Activated T-helper 1 cell treated with anti-CD3 and anti-CD28 coated beads, Interleukin-2, amount 50 U/mL, for 16 hours (primary cell): ENCODE results near the gene TTC21A.

Source experiments
- DNase-seq, 2 donors: peaks; one replicate each; pipeline ENCODE4 v3.0.0-alpha.2; 2020; ENCODE audit warnings: low read depth in 1 of 2, low spot score in 1 of 2

TTC21A gene

DNA sequence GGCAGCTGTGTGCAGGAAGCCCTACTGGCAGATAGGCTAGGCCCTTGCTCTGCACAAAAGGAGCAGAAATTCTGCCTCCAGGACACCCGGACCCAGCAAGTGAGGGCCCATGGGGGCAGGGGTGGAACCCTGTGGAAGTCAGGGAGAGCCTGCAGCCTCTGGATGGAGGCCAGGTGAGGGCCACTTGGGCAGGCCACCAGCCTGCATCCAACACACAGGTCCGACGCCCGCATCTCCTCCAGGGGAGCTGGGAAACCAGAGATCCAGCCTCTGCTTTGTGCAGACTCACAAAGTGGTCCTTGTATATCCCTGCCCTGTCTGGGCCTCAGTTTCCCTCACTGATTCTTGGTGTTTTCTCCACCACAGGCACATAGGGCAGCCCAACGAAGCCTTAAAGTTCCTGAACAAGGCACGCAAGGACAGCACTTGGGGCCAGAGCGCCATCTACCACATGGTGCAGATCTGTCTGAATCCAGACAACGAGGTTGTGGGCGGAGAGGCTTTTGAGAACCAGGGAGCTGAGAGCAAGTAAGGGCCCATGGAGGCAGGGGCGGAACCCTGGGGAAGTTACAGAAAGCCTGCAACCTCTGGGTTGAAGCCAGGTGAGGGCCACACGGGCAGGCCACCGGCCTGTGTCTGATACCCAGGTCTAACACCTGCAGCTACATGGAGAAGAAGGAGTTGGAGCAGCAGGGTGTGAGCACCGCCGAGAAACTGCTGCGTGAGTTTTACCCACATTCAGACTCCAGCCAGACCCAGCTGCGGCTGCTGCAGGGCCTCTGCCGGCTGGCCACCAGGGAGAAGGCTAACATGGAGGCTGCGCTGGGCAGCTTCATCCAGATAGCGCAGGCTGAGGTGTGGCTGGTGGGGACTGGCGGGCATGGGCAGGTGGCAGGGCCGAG, 29.3 kb downstream of the TTC21A start:
- DNase-seq = no peak

DNA sequence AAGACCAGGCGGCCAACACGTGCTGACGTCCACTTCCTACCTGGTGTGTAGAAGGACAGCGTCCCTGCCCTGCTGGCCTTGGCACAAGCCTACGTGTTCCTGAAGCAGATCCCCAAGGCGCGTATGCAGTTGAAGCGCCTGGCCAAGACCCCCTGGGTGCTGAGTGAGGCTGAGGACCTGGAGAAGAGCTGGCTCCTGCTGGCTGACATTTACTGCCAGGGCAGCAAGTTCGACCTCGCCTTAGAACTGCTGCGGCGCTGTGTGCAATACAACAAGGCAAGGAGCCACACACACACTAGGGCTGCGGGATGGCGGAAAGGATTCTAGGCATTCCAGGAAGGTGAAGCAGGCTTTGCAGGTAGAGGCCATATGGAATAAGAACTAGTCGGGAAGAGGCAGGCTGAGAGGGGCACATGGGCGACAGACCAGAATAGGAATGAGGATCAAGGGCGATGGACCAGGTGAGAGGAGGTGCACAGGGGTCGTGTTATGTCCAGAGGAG, 30.0 kb downstream of the TTC21A start:
- no peak for DNase-seq

DNA sequence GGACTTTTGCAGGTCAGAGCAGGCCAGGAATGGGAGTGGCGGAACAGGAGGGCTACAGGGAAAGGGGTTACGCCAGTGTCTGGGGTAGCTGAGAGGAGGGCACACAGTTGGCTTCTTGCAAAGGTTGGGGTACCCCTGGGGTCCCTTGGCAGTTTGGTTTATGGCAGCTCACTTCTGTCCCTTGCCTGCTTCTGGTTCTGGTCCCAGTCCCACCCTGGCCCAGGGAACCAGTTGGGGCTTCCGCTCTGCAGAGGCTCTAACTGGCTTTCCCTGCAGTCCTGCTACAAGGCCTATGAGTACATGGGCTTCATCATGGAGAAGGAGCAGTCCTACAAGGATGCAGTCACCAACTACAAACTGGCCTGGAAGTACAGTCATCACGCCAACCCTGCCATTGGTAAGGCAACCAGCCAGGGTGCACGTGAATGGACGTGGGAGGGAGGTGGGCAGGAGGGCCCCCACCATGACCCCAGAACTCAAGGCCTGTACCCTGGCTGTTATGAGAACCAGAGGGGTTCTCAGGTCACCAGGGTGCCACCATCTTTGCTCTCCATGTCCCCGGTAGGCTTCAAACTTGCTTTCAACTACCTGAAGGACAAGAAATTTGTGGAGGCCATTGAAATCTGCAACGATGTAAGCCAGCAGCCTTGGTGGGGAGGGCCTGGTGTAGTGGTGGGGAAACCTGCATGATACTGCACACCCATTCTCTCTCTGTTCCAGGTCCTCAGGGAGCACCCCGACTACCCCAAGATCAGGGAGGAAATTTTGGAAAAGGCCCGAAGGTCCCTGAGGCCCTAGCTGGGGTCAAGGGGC, 30.7 kb downstream of the TTC21A start:
- DNase-seq = no peak

DNA sequence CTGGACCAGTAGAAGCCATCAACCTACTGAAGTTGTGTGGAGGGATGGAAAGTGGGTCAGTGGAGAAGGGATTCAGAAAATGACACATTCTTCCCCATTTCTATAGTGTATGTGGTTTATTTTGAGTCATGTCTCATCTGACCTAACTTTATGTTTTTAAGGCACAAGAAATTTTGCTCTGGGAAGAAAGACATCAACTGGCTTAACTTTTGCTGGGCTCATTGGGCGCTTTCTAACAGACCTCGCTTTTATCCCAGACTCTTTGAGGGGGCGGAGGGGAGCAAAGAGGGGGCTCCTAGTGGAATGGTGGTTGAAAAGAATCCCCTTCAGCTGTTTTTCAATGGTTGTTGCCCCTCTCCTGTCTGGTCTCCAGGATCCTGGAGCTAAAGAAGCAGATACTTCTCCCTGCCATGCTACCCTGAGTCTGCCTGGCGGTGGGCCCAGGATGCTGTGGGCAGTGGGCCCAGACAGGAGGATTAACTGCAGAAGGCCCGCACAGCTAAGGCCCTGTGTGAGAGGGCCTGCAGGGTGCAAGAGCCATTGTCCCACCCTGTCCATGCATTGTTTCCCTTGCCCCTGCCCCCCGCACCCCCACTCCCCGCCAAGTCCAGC, 31.4 kb downstream of the TTC21A start:
- no peak for DNase-seq

DNA sequence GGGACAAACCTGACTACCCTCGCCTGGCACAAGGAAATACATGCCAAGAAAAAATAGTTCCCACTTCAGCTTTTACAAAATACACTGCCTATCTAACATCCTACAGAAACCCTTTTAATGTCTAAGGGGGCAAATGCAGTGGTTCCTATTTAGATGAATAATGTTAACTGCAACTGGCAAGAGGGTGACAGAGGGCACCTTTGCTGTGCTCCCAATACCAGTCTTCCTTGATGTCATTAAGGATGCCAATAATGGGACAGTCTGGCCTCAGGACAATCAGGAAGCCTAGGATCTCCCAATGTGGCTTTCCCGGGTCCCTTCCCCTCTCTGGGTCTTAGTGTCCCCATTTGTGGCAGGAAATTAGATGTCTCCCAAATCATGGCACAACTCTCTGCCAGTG, 32.0 kb downstream of the TTC21A start:
- no peak for DNase-seq

DNA sequence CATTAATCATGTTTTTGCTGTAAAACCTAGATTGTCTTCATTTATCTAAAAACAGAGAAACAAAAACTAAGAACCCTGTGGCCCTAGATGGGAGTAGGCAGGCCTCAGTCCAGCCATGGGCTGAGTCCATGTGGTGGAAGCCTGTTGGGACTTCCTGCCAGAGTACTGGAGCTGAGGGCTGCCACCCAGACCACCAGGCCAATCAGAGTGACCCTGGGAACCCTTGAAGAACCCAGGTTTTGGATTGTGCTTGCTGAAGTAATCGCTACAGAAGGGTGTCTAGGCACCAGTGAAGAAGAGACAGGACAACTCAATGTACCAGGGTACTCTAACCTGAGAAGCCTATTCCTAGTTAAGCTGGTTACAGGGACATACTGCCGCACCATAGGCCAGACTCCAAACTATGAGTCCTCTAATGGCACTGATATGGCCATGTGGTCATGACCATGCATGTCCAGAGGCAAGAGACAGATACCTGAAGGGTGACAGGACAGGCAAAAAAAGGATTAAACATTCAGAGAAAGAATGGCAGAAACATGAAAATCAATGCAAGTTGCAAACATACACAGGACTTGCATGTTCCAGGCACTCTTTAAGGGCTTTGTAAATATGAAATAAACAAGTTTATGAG, 33.0 kb downstream of the TTC21A start:
- no peak for DNase-seq

DNA sequence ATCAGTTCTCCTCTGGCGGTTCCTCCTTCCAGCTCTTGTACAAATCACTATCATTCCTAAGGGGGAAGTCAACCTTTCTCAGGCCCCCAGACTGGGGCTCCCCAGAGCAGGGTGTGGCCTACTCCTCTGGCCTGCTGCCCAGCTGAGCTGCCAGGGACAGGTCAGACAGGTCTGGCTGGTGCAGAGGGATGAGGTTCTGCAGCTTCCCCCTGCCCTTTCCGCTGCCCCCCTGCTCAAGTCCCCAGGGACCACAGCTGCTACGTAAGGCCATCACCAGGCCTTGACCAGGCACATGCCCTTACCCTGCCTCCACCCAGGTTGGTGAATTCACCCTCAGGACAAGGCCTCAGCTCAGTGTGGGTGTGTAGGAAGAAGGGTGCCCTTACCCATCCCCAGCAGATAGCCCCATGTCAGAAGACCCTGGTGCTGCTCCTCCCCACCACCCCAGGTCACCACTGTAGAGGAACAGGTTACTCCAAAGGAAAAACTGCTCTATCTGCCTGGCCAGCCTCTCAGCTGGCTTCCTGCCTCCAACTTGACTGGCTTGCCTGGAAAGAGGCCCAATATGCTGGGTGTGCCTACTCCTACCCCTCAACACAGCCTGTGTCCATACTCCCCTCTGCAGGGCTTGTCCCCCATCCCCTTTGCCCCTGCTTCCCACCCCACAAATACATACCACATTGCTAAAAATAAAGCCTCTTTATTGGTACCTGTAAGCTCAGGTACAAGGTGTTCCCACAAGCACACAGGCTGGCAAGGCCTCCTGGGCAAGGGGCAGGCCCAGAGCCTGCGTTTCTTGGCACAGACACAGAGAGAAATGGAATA, 33.9 kb downstream of the TTC21A start:
- DNase-seq = no peak

DNA sequence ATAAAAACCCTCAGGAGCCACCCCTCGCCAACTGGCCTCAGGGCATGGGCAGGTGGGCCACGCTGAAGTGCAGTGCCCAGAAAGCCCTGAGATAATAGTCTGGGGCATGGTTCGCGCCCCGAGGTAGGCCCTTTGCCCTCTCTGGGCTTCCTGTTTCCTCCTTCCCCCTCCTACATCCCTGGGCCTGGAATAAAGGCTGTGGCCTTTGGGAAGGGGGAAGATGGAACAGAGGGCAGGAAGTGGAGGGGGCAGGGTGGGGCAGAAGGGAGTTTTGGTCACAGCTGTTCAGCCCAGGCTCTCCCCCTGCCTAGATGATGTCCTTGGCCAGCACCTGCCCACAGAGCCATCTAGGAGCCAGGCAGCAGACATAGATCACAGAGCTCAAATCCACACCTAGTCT, 34.6 kb downstream of the TTC21A start:
- no peak for DNase-seq

DNA sequence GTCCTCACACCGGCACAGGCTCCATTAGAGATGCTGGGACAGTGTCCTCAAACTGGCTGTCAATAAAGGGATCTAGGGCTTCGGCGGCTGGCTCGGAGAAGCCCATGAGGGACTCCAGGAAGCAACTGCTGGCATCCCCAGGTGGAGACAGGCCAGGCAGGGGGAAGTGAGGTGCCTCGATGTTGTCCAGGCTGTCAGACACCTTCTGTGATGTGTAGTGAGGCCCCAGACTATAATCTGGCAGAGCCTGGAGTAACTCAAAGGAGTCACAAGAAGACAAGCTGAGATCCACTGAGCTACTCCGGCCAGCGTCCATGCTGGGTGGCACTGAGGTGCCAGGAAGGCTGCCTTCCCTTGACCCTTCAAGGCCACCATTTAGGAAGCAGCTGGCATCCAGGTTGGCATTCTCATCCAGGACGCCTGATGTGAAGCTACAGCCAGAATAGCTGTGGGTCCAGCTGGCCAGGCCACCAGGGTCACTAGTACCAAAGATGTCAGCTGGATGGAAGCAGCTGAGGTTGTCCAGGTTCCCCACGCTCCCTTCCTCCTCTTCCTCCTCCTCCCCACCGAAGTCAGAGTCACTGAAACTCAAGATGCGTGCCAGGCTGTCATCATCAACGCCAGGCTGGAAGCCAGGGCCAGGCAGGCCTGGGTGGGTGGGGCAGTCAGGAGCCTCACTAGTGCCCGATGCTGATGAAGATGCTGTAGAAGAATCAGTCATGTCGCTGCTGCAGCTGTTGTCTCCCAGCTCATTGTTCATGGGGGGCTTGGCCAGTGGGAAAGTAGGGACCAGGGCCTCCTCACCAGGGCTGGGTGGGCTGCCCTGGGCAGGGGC, 35.8 kb downstream of the TTC21A start:
- DNase-seq = no peak

DNA sequence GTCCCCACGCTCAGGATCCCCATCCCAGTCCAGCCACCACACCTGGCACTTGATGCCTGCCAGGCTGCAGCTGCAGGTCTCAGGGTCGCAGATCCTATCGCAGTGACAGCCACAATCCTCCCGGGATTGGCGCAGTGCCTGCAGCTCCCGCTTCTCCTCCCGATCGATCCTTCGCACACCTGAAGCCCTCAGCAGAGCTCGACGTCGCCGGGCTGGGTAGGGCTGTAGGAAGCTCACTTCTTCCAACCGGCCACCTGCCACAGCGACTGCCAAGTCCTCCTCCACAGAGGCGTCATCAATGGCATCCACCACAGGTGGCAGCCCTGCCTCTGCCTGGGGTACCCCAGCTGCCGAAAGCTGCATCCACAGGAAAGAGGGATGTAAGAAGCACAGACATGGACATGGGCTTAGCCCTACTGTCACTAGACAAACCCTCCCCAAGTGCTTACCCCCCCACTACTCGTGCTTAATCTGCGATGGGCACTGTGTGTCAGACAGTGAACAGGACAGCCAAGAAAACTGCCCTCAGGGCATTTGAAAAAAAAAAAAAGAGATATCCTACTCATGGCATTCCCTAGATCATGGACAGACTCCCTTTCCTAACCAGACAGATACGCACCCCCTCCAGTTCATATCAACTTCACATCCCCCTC, 36.7 kb downstream of the TTC21A start:
- DNase-seq = no peak

DNA sequence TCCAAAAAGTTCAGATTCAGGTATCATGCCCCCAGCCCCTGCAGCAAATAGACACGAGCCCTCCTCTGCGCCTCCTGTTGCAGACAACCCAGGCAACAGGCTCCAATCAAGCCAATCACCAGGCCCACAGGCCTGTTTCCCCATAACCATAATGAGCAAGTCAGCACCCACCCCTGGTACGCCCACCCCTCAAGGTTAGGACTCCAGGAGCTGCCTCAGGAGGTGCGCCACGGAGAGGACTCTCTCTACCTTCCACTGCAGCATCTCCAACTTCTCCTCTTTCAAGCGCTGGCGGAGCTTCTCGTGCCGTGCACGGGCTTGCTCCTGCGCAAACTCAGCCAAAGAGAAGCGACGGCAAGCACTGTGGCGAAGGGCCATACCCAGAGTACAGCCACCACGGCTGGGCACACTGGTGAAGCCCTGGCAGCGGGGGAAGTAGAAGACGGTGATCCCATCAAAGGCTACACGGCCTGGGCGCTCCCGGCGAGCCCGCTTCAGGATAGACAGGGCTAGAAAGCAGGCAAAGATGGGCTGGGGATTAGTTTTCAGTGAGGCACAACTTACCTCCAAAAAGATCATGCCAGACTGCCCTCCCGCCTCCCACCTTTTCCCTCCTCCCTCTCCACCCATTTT, 37.4 kb downstream of the TTC21A start:
- DNase-seq = no peak

DNA sequence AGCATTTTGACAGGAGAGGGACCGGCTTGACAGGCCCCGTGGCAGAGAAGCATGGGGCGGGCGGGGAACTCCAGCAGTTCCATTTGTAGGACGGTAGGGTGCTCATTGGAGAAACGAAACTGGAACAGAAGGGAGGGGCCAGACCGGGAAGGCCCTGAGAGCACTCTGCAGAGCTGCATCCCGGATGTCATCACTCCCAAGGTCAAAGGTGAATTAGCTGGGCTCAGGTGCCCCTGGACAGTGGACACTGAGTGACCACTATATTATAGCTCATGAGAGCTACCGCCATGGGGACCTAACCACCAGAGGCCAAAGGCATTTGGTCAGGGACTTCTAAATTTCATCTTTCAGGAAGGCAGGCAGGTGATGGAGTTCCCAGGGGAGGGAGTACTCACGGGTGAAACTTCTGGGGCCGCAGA, 38.6 kb downstream of the TTC21A start:
- no peak for DNase-seq

DNA sequence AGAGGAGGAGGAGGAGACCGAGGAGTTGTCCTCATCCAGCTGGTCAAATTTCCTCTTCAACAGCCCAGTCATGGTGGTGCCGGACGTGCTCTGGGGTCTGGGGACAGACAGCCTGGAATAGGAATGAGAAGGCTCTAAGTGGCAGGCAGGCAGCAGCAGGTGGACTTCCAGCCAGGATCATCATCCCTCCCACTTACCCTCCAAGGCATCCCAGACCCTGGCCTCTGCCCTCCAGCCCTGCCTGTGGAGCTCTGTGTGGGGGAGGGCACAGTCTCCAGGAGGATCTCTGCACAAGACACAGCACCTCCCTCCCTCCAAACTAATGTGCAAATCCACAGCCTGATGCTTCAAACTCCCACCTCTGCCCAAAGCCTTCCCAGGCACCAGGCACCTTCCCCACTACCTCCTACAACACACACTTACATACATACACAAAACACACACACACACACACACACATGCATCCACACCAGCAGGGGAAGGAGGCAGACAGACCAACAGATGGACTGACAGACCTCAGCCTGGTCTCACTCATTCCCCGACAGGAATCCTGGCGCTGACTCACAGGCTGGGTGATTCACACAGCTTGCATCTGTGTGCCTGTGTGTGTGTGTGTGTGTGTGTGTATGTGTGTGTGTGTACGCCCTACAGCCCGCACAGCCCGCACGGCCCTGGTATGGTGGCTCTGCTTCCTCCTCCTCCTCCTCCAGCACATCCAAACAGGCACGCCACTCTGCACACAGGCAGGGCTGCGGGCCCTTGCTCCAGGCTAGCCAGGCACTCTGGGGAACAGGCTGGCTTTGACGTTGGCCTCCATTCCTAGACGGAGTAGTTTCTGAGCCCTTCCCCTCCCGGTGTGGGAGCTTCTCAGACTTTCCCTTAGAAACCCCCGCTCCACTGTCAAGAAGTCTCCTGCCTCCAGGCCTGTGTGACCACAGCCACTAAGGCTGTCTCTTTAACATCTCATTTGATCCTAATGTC, 39.4 kb downstream of the TTC21A start:
- DNase-seq = peak; percentile 42 to 57

DNA sequence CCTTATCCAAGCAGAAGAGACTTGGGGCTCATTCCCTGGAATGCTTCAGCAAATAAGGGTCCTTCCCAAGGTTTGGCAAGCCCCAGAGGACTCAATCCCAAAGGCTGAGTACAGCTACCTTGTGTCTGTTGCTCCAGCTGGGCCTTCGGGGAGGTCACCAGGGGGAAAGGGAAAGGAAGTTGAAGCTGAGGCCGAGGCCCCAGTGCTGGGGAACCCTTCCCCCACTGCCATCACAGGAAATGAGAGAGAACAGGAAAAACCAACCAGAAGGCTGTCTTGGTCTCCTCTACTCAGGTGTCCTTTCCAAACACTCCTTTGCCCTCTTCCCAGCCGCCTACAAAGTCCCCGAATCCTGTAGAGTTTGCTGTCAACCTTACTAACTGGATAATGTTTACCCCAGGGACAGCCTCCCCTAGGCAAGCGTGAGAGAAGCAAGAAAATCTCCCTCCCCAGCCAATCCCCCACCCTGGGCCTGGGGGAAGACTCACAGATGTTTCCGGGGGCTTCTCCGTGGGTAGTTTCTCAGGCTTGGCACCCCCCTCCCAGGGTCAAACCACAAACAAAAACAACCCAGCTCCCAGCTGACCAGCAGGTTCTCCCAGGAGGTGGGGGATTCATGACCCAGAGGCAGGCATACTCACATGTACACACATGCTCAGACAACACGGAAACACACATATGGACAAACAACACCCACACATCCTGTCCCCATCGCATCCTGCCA, 40.4 kb downstream of the TTC21A start:
- DNase-seq = no peak

DNA sequence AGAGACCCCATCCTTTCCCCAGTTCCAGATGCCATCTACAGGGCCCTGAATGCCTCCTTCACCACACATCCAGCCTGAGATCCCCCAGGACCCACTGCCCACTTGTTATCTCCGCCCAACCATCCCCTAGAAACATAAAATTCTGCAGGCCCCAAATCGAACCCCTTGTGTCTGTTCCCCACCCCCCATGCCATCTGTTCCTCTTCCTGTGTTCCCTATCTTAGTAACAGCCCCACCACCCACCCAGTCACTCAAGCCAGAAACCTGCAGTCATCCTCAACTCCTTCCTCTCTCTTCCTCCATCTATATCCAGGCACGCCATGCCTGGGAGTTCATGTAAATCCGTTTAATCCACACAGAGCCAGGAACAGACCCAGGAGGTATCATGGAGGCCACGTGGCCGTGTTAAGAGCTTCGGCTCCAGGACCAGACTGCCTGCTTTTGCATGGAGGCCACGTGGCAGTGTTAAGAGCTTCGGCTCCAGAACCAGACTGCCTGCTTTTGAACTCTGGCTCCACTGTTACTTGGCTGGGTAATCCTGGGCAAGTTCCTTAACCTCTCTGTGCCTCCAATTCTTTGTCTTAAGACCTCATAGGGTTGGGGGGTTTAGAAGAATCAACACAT, 41.1 kb downstream of the TTC21A start:
- no peak for DNase-seq

DNA sequence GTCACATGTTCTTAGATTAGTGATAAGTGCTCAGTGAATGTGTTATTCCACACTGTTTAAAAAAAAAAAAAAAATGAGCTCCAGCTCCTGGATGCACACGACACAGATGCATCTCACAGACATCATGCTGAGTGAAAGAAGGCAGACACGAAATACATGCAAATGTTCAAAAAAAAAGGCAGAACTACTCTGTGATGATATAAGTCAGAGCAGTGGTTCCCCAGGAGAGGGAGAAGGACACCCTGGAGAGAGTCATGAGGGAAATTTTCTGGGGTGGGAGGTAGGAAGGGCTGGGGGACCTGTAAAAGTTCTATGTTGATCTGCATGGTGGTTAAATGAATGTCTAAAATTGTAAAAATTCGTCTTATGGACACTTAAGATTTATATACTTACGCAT, 41.6 kb downstream of the TTC21A start:
- DNase-seq = no peak
